ENCODE measurements around the gene TNFRSF1A. TPM values are rescaled to one million over a fixed set of nuclear protein-coding genes. Genes with fewer than 3 reads are reported as not detected.

Gene TNFRSF1A
- total RNA-seq, 1 experiment from 2014 or later, result 95.1 TPM

- CTCF ChIA-PET, result no interaction called here
- no peaks in the 10 kb centered on the region for H3K9me3 ChIP-seq (ENCODE audit: low read length)
- no peaks in the 10 kb centered on the region for H3K27me3 ChIP-seq (ENCODE audit: low read length)
- no peaks in the 10 kb centered on the region for H3K79me2 ChIP-seq (ENCODE audit: low read length)
- H3F3A ChIP-seq (ENCODE audit: low read length, unreplicated experiment), result no peaks in the 10 kb centered on the region
- H3K4me1 ChIP-seq (ENCODE audit: insufficient read depth, low read length), result peaks cover 15% of the 10 kb centered on the region
- no peak for ATAC-seq
- no peak overlapping the region for H3K9ac ChIP-seq (ENCODE audit: low read length)
- DNase-seq, result no peak
- TF ChIP-seq EZH2phosphoT487 (IDR thresholded peaks at IDR 0.05; ENCODE audit: borderline replicate concordance, low read length) (no peak), CTCF (conservative IDR thresholded peaks at IDR 0.05; ENCODE audit: low read depth, low read length) (no peak), EZH2 (IDR thresholded peaks at IDR 0.05; ENCODE audit: low read length, unreplicated experiment) (no peak)
- H3K27ac ChIP-seq (ENCODE audit: low read length), result no peak overlapping the region
- H3K9me2 ChIP-seq (replicated peaks; ENCODE audit: low read length), result no peaks in the 10 kb centered on the region
- H3K4me3 ChIP-seq (ENCODE audit: low read length), result no peak overlapping the region
- no TSS peak for BruUV-seq (replicated peaks)
- intact Hi-C loops (cut with micrococcal nuclease), result no loop called here
- no peak overlapping the region for H3K4me2 ChIP-seq (ENCODE audit: low read length)
- no peak overlapping the region for H2AFZ ChIP-seq (ENCODE audit: low read length)
- POLR2A ChIA-PET (ENCODE audit: unreplicated experiment), result no interaction called here
- H3K36me3 ChIP-seq (ENCODE audit: low read depth, low read length), result no peaks in the 10 kb centered on the region
- H4K20me1 ChIP-seq (ENCODE audit: low read length), result no peaks in the 10 kb centered on the region
Measured at GRCh38 chr12:6307529-6307928, 34.3 kb downstream of the TNFRSF1A start.

GRCh38 chr12:6306599-6307220 lies 35.2 kb downstream of the TNFRSF1A start:
- H3K36me3 ChIP-seq (ENCODE audit: low read depth, low read length), result no peaks in the 10 kb centered on the region
- no peaks in the 10 kb centered on the region for H3K27me3 ChIP-seq (ENCODE audit: low read length)
- H3K9me3 ChIP-seq (ENCODE audit: low read length), result no peaks in the 10 kb centered on the region
- ChIA-PET POLR2A (ENCODE audit: unreplicated experiment) (no interaction called here), CTCF (interaction anchor here (0.6 kb wide), 1 partner anchor 20 kb away, joined by 3 read pairs; no protein-coding TSS in a partner anchor)
- DNase-seq (no peak), ATAC-seq (no peak)
- H3K9me2 ChIP-seq (replicated peaks; ENCODE audit: low read length), result no peaks in the 10 kb centered on the region
- H3K9ac ChIP-seq (ENCODE audit: low read length), result no peak overlapping the region
- BruUV-seq (replicated peaks), result no TSS peak
- no peaks in the 10 kb centered on the region for H3F3A ChIP-seq (ENCODE audit: low read length, unreplicated experiment)
- H3K4me3 ChIP-seq (ENCODE audit: low read length), result no peak overlapping the region
- TF ChIP-seq EZH2phosphoT487 (IDR thresholded peaks at IDR 0.05; ENCODE audit: borderline replicate concordance, low read length), result no peak
- TF ChIP-seq CTCF (conservative IDR thresholded peaks at IDR 0.05; ENCODE audit: low read depth, low read length), result no peak
- TF ChIP-seq EZH2 (IDR thresholded peaks at IDR 0.05; ENCODE audit: low read length, unreplicated experiment), result no peak
- H3K4me2 ChIP-seq (ENCODE audit: low read length), result no peak overlapping the region
- intact Hi-C loops (cut with micrococcal nuclease), result no loop called here
- H3K79me2 ChIP-seq (ENCODE audit: low read length), result no peaks in the 10 kb centered on the region
- H2AFZ ChIP-seq (ENCODE audit: low read length), result no peak overlapping the region
- no peak overlapping the region for H3K27ac ChIP-seq (ENCODE audit: low read length)
- H3K4me1 ChIP-seq (ENCODE audit: insufficient read depth, low read length), result peaks cover 7% of the 10 kb centered on the region
- H4K20me1 ChIP-seq (ENCODE audit: low read length), result no peaks in the 10 kb centered on the region

- Histone ChIP-seq H2AFZ (ENCODE audit: low read length) (no peak overlapping the region), H3K9ac (ENCODE audit: low read length) (no peak overlapping the region), H3K36me3 (ENCODE audit: low read depth, low read length) (no peaks in the 10 kb centered on the region), H3K27ac (ENCODE audit: low read length) (no peak overlapping the region), H3K9me3 (ENCODE audit: low read length) (no peaks in the 10 kb centered on the region), H3K27me3 (ENCODE audit: low read length) (no peaks in the 10 kb centered on the region), H3F3A (ENCODE audit: low read length, unreplicated experiment) (no peaks in the 10 kb centered on the region), H3K4me2 (ENCODE audit: low read length) (no peak overlapping the region), H3K9me2 (replicated peaks; ENCODE audit: low read length) (no peaks in the 10 kb centered on the region), H3K4me1 (ENCODE audit: insufficient read depth, low read length) (peaks cover 3% of the 10 kb centered on the region; the same call in 1 of the 2 replicates), H4K20me1 (ENCODE audit: low read length) (no peaks in the 10 kb centered on the region), H3K79me2 (ENCODE audit: low read length) (no peaks in the 10 kb centered on the region), H3K4me3 (ENCODE audit: low read length) (no peak overlapping the region)
- intact Hi-C loops (cut with micrococcal nuclease), result no loop called here
- no peak for DNase-seq
- BruUV-seq (replicated peaks), result no TSS peak
- TF ChIP-seq EZH2phosphoT487 (IDR thresholded peaks at IDR 0.05; ENCODE audit: borderline replicate concordance, low read length) (no peak), CTCF (conservative IDR thresholded peaks at IDR 0.05; ENCODE audit: low read depth, low read length) (no peak), EZH2 (IDR thresholded peaks at IDR 0.05; ENCODE audit: low read length, unreplicated experiment) (no peak)
- CTCF ChIA-PET, result interaction anchor here (0.6 kb wide), 1 partner anchor 20 kb away, joined by 3 read pairs; no protein-coding TSS in a partner anchor
- POLR2A ChIA-PET (ENCODE audit: unreplicated experiment), result no interaction called here
- no peak for ATAC-seq
Measured at GRCh38 chr12:6306151-6306550, 35.7 kb downstream of the TNFRSF1A start.
